ENCODE results near the gene BMPER.

Gene BMPER

GRCh38 chr7:33905389-33906032, at the start of gene BMPER:
Gene BMPER (plus strand): TSS chr7:33905539. CDS start chr7:33905614, 75 bp downstream.
- peak; percentile 34 for DNase-seq

- no peak for DNase-seq
These were observed 43.4 kb upstream of the BMPER start for GRCh38 chr7:33861947-33862346.

- no peak for DNase-seq
These were observed 42.2 kb upstream of the BMPER start for GRCh38 chr7:33862946-33863814.

- no peak for DNase-seq
These were observed 37.2 kb upstream of the BMPER start for GRCh38 chr7:33868166-33868565.

- no peak for DNase-seq
These were observed 36.2 kb upstream of the BMPER start for GRCh38 chr7:33869176-33869575.

- DNase-seq, result no peak
These were observed 35.2 kb upstream of the BMPER start for GRCh38 chr7:33870120-33870519.

GRCh38 chr7:33872870-33873269, 32.5 kb upstream of the BMPER start:
- DNase-seq, result no peak

- DNase-seq, result no peak
These were observed 31.8 kb upstream of the BMPER start for GRCh38 chr7:33873518-33873917.

GRCh38 chr7:33873981-33874750, 31.2 kb upstream of the BMPER start:
- DNase-seq, result no peak

- no peak for DNase-seq
These were observed 30.4 kb upstream of the BMPER start for GRCh38 chr7:33874943-33875342.

GRCh38 chr7:33876596-33877274, 28.6 kb upstream of the BMPER start:
- DNase-seq, result no peak

- DNase-seq, result no peak
These were observed 24.6 kb upstream of the BMPER start for GRCh38 chr7:33880787-33881186.

GRCh38 chr7:33881316-33881715, 24.0 kb upstream of the BMPER start:
- no peak for DNase-seq

GRCh38 chr7:33882040-33882837, 23.1 kb upstream of the BMPER start:
- no peak for DNase-seq

- DNase-seq, result no peak
These were observed 22.2 kb upstream of the BMPER start for GRCh38 chr7:33882950-33883670.

- peak; percentile 3 for DNase-seq
These were observed 21.7 kb upstream of the BMPER start for GRCh38 chr7:33883671-33883965.

- no peak for DNase-seq
These were observed 19.8 kb upstream of the BMPER start for GRCh38 chr7:33885290-33886148.

GRCh38 chr7:33886149-33886623, 19.2 kb upstream of the BMPER start:
- DNase-seq, result no peak

GRCh38 chr7:33887266-33887975, 17.9 kb upstream of the BMPER start:
- DNase-seq, result no peak

GRCh38 chr7:33888166-33888565, 17.2 kb upstream of the BMPER start:
- no peak for DNase-seq

Data from NCI-H774 (cell line).